RWPE1 (cell line): ENCODE results near the gene PHLDB3.

ENCODE experiments used
- CTCF ChIA-PET: fragments of 350-600 bp; sonication (Branson Sonifier 250); formaldehyde crosslinking; extraction: SDS; loops from one replicate; lab custom pipeline; 2021; lab: Yijun Ruan, JAX
- POLR2A ChIA-PET: fragments of 400-600 bp; formaldehyde crosslinking; extraction: SDS; loops from one replicate; lab custom pipeline; 2020; ENCODE audit warnings: antibody characterized with exemption; ENCODE audit not compliant: low non-redundant PET; lab: Yijun Ruan, JAX
- DNase-seq: peaks from one replicate; pipeline ENCODE4 v3.0.0; 2012; ENCODE audit warnings: low spot score
- H3K27ac ChIP-seq: fragments of 450-650 bp; 2 replicates; pipeline ENCODE4 v1.5.1; 2017
- TF ChIP-seq, protein P1 (sequence below): fragments of 450-650 bp; conservative IDR thresholded peaks from 2 replicates; pipeline ENCODE4 v1.5.1; 2017; ENCODE audit warnings: low read depth, mild to moderate bottlenecking

PHLDB3 gene

DNA sequence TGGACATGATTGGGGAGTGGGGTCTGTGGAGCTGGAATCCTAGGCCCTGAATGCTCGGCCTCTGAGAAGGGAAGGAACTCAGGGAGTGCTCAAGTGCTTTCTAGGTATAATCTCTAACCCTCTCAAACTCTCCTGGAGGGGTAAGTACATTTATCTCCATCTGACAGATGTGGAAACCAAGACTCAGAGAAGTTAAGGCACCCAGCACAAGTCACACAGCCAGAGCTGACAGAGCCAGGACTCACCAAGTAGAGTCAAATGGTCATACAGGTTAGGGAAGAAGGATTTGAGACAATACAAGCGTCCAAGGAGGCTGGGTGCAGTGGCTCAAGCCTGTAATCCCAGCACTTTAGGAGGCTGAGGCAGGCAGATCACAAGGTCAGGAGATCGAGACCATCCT, 26.2 kb downstream of the PHLDB3 start:
- DNase-seq: no peak
- no peak overlapping the region for H3K27ac ChIP-seq
- ChIA-PET CTCF (interaction anchor here (0.6 kb wide), 1 partner anchor 1238 kb away, joined by 4 read pairs; no protein-coding TSS in a partner anchor), POLR2A (no interaction called here)
- TF ChIP-seq, protein P1, sequence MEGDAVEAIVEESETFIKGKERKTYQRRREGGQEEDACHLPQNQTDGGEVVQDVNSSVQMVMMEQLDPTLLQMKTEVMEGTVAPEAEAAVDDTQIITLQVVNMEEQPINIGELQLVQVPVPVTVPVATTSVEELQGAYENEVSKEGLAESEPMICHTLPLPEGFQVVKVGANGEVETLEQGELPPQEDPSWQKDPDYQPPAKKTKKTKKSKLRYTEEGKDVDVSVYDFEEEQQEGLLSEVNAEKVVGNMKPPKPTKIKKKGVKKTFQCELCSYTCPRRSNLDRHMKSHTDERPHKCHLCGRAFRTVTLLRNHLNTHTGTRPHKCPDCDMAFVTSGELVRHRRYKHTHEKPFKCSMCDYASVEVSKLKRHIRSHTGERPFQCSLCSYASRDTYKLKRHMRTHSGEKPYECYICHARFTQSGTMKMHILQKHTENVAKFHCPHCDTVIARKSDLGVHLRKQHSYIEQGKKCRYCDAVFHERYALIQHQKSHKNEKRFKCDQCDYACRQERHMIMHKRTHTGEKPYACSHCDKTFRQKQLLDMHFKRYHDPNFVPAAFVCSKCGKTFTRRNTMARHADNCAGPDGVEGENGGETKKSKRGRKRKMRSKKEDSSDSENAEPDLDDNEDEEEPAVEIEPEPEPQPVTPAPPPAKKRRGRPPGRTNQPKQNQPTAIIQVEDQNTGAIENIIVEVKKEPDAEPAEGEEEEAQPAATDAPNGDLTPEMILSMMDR: no peak

DNA sequence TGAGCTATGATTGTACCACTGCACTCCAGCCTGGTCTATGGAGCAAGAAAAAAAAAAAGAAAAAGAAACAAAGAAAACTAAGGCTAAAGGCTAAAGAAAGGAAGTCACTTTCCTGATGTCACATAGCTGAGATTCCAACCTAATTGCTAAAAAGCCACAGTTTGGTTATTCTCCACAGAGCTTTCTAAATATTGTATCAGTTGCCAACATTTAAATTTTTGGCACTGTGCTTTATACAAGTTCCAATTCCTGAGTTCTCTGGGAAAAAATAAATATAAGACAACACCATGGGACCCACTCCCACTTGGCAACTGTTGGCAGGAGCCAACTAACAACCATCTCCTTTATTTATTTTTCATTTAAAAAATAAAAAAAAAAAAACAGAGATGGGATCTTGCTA, 27.9 kb downstream of the PHLDB3 start:
- POLR2A ChIA-PET: interaction anchor here (0.6 kb wide), 1 partner anchor 49 kb away, joined by 3 read pairs; no protein-coding TSS in a partner anchor
- CTCF ChIA-PET: interaction anchor here (0.6 kb wide), 2 partner anchors 792 to 971 kb away, joined by 3 to 4 read pairs; no protein-coding TSS in a partner anchor
- DNase-seq: no peak

DNA sequence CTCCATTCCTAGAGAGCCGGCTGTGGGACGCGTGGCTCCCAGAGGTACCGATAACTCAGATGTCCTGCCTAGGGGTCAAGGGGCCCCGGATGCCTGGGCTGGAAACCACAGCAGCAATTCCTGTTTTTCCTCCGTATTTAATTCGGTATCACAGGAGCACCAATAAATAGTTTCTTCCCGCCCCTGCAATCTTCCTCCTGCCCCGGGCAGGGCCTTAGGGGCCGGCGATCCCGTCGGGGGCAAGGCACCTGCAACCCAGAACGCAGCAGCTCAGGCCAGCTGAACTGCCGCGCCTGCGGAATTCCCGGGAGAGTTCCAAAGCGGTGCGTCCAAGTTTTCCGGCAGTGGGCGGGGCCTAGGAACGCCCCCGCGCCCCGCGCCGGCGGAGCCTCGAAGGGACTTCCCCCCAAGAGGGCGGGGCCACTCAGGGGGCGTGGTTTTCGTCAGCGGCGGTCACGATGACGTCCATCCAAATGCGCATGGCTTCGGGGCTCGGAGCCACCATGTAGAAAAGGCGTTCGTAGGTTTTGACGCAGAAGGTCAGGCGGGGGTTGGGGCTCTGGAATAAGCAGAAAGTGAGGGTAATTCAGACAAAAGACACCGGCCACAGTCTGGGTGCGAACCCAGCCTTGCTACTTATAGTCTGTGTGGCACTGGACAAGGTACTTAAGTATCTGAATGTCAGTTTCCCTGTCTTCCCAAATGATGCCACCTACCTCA, 29.4 kb downstream of the PHLDB3 start:
- peak; percentile 97 for DNase-seq
- H3K27ac ChIP-seq: peak overlapping the region; percentile 74
- ChIA-PET POLR2A (interaction anchor here (0.7 kb wide), 1 partner anchor 29 kb away, joined by 3 read pairs; no protein-coding TSS in a partner anchor), CTCF (no interaction called here)
- TF ChIP-seq, protein P1: no peak

More for the DNA sequence above, 27.9 kb downstream of the PHLDB3 start:
- H3K27ac ChIP-seq: no peak overlapping the region
- TF ChIP-seq, protein P1: no peak

DNA sequence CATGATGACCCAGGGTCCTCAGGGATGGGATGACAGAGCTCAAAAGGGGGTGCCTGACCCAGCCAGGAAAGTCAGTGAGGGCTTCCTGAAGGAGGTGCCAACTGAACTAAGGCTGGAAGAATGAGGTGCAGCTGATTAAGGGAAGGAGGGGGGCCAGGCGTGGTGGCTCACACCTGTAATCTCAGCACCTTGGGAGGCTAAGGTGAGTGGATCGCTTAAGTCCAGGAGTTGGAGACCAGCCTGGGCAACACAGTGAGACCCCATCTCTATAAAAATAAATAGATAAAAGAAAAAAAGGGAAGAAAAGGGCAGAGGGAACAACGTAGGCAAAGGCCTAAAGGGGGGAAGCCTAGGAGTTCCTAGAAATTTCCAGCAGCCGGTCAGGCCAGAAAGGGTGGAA, 30.1 kb downstream of the PHLDB3 start:
- POLR2A ChIA-PET: interaction anchor here (0.7 kb wide), 1 partner anchor 29 kb away, joined by 3 read pairs; no protein-coding TSS in a partner anchor
- TF ChIP-seq, protein P1: no peak
- no peak for DNase-seq
- CTCF ChIA-PET: interaction anchor here (0.7 kb wide), 1 partner anchor 1571 kb away, joined by 4 read pairs; no protein-coding TSS in a partner anchor
- peak overlapping the region; percentile 74 for H3K27ac ChIP-seq

DNA sequence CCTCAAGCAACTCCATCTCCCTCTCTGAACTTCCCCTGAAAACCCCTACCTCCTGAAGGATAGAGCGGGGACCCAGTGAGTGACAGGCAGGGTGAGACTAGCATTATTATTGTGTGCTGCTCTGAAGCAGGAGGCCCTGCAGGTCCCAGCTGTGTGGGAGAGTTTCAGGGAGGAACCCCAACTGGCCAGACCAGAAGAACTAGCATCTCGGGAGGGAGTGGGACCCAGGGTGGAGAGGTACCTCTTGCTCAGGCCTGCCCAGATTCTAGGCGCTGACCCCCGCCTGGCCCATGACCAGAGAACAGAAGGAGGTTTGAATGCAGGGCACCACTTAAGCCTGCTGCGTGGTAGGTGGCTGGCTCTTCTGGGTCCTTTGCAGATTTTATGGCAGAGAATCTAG, 33.5 kb downstream of the PHLDB3 start:
- TF ChIP-seq, protein P1: no peak
- ChIA-PET CTCF (no interaction called here), POLR2A (no interaction called here)
- no peak for DNase-seq
- no peak overlapping the region; the same call in 1 of the 2 replicates for H3K27ac ChIP-seq

DNA sequence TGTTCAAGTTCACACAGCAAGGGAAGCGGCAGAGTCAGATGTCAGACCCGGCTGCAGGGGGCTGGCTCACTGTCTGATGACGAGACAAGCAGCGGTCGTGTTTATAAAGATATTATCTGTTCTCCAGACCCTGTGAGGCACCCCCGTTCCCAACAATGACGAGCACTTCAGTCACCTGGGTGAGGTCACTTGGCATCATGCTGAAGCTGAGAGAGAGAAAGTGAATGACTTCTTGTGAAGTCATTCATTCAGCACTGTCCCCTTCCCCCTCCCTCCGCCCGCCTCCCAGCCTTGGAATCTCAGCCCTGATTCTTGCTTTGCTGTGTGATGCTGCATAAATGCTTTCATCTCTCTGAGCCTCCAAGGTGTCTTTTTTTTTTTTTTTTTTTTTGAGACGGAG, 34.3 kb downstream of the PHLDB3 start:
- no peak for DNase-seq
- ChIA-PET CTCF (no interaction called here), POLR2A (no interaction called here)
- TF ChIP-seq, protein P1: no peak
- no peak overlapping the region for H3K27ac ChIP-seq
